Hematopoietic multipotent progenitor cell treated with erythropoietin and hydrocortisone succinate and interleukin-3 and kit ligand, for 6 days (in vitro differentiated cells): ENCODE measurements around the gene SIMC1.
A peak's percentile ranks its signal among the peaks of the same experiment; 100 is the strongest.

ENCODE experiments used
- DNase-seq: peaks from one replicate; pipeline ENCODE4 v3.0.0-alpha.2; 2015

The SIMC1 gene

DNA sequence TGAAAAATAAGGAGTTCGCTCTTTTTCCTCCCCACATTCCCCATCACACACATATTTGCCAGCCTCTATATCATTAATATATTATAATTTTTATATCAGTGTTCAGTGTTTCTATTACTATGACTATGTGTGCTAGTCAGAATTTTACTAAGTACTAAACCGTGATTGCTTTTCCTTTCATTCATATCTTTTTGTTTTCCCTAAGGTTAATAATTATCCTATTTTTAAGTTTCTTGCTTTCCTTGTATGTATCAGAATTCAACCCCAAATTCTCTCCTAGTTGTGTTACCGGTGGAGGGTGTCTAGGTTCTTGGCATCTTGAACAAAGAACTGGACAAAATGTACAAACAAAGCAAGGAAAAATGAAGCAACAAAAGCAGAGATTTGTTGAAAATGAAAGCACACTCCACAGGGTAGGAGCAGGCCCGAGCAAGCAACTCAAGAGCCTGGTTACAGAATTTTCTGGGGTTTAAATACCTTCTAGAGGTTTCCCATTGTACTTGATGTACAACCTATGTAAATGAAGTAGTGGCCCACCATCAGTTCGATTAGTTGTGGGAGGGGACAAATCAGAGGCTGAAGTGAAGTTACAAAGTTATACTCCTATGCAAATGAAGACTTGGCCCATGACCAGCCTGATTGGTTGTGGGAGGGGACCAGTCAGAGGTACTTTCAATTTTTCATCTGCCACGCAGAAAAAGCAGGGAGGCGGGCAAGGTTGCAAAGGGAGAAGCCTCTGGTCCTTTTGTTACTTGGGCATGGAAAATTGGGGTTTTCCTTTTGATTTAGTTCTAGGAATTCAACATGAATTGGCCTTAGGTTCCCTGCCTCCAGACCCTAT, 79.5 kb downstream of the SIMC1 start:
- DNase-seq, result no peak

DNA sequence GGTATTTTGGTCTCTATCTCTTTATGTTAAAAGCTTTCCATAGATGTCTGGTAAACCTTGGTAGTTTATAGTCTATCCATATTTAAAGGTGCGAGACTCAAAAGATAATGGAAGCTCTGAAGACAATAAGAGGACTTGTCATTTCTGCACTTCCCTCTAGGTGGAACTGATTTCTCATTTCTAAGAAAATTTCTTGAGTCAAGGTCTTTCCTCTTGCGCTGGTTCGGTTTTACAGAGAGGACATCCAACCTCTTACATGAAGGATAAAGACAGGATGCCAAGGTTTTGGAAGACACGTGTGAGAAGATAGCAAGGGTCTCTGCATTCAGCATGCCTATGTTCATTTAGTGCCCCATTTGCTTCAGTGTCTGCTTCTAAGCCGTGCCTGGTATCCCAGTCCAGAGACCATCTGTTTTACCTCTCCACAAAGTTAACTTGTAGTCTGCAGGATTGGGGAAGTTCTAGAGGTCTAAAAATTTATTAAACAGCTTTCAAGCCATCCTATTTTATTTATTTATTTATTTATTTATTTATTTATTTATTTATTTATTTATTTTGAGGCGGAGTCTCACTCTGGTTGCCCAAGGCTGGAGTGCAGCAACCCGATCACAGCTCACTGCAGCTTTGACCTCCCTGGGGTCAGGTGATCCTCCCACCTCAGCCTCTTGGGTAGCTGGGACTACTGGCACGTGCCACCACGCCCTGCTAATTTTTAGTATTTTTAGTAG, 81.8 kb downstream of the SIMC1 start:
- DNase-seq, result peak; percentile 25

DNA sequence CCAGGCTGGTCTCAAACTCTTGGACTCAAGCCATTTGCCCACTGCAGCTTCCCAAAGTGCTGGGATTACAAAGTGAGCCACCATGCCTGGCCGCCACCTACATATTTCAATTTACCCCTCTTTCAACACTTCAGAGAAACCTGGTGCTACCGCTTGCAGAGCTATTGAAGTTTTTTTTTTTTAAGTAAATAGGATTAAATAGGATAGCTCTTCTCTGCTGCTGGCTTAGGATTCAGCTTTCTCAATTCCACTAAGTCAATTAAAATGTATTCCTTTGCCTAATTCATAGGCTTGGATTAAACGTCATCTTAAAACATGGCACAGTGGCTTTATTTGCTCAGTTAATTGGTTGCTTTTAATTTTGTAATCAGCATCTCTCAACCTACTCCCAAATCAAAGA, 82.4 kb downstream of the SIMC1 start:
- no peak for DNase-seq

DNA sequence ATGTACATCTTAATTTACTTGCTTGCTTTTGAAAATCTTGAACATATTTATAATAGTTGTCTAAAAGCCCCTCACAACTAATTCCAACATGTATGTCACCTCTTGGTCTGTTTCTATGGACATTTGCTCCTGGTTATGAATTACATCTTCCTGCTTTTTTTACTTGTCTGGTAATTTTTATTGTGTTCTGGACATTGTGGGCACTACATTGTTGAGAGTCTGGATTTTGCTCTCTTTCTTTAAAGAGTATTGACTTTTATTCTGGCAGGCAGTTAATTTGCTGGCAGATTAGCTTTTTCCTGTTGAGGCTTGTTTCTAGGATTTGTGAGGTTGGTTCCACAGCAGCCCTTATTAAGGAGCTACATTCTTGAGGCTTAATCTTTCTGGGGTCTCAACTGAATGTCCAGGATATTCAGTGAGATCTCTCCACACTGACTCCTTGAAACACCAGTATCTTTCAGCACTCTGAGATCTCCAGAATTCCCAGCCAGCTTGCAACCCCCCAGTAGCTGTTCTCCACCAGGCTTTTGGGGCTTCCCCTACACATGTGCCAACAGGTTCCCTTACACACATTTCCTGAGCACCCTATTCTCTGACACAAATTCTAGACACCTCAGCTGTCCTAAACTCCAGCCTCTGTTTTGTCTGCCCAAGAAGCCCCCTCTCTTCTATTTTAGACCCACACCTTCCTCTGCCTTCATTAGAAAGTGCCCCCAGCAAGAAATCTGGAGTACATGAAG, 96.0 kb downstream of the SIMC1 start:
- no peak for DNase-seq

GRCh38 chr5:176337913-176338312, 99.7 kb downstream of the SIMC1 start:
- no peak for DNase-seq

- no peak for DNase-seq
Observed at GRCh38 chr5:176339304-176339703, 101.1 kb downstream of the SIMC1 start.

GRCh38 chr5:176341325-176342157, 103.3 kb downstream of the SIMC1 start:
- DNase-seq, result peak; percentile 55

DNA sequence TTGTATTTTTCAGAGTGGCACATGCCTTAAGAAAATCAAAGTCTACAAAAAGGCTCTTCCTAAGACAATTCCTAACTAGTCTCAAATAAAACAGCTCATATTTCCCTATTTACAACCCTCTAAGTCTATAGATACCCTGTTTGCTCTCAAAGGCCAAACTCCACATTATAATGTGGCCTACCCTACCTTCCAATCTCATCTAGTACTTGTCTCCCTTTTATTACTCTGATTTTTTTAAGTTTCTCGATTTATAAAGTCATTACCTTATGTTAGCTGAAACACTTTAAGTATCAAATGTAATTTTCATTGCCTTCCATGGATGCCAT, 103.9 kb downstream of the SIMC1 start:
- no peak for DNase-seq

DNA sequence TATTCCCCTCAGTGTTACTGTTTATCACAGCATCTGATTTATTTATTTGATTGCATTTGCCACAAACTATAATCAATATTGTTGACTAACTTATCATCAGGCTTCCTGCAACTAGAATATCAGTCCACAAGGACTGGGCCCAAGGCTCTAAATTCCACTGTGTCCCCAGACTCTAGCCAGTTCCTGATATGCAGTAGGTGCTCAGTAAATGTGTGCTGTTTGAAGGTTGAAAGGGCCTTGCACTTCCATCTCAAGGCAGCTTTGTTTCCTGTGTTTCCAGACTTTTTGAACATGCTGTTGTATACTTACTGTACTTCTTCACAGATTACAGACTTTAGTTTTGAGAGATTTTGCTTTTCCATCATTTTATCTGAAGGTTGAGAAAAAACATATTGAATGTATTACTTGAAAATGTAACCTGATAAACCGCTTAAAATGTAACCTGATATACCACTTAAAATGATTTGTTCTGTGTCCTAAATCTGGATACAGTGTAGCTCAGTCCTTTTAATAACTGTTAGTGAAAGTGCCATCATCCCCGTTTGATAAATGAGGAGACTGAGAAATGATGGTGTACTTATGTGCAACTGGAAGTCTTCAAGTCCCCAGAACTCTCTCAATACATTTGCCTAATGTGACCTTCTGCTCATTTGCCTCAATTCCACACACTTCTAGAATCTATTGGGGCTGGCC, 104.7 kb downstream of the SIMC1 start:
- DNase-seq, result no peak

DNA sequence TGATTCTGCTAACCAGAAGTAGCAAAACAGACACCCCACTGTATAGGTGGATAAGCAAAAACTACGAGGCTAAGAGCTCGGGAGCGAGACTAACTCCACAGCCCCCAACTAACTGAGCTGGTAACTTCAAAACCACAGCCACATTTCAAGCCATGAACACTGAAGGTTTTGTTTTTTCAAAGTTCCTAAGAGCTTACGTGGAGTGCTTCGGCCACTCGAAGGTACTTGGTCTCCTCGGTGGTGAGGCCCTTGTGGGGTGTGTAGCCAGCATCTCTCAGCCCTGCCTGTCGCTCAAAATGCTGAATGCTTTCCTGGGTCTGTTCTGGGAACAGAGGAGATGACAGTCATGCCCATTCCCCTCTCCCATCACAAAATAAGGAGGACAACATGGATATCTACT, 112.2 kb downstream of the SIMC1 start:
- no peak for DNase-seq

GRCh38 chr5:176352116-176352878, 114.1 kb downstream of the SIMC1 start:
- DNase-seq, result no peak

DNA sequence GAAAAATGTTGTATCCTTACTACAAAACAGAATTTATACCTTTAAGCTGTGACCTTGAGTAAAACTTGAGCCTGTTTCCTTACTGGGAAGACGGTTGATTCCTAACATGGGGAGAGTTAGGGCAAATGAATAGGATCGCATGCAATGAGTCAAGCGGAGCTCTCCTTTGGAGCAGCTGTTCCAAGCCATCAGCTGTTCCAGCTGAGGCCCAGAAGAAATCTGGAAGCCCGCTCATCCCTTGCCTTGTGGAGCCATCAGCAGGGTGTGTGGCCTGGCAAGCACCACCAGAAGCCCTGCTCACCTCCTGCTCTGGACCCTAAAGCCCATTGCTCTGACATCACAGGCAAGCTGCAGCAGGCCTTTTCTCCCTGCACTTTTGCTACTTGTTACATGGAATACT, 115.3 kb downstream of the SIMC1 start:
- DNase-seq, result no peak

- DNase-seq, result no peak
Observed at GRCh38 chr5:176355400-176356178, 117.4 kb downstream of the SIMC1 start.

DNA sequence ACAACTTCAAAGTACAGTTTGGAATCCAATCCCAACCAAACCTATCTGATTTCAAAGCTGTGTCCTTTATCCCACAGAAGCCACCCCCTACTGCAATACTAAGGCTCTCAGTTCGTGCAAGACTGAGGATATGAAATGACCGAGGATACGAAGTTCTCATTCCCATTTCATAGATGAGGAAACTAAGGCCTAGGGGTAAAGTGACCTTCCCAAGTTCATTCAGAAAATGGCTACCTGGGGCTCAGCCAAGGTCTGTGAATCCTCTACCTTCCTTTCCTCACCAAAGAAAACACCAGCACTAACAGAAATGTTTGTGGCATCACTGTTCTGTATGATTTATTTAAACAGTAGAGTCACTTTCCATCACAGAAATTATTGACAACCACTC, 117.9 kb downstream of the SIMC1 start:
- no peak for DNase-seq

GRCh38 chr5:176359658-176360057, 121.4 kb downstream of the SIMC1 start:
- DNase-seq, result no peak

DNA sequence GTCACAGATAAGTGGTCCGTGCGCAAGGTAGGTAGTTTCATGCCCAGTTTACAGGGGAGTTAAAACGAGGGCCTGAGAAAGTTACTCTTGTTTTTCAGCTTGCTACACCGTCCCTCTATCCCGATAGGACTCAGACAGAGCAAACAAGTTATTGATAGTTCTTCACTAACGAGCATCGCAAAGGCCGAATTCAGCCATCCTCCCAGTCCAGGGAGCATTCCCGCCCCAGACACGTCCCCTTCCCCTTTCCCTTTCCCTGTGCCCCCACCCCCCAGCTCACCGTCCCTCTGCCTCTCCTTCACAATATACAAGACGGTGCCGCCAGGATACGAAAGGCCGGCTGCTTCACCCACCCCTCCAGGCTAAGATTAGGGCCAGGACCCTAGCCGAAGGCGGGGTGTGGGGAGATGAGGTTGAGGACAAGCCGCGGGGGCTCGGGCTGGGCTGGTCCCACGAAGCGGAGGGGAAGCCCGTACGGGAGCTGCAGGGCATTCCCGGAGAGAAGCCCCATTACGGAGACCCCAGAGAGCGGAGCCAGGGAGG, 122.7 kb downstream of the SIMC1 start:
- peak; percentile 38 for DNase-seq

GRCh38 chr5:176361437-176362232, 123.4 kb downstream of the SIMC1 start, which contains the start of gene KIAA1191:
TSS of gene KIAA1191 (minus strand) at chr5:176361764. CDS start at chr5:176359508, 2,256 bp downstream.
- DNase-seq, result peak; percentile 94

DNA sequence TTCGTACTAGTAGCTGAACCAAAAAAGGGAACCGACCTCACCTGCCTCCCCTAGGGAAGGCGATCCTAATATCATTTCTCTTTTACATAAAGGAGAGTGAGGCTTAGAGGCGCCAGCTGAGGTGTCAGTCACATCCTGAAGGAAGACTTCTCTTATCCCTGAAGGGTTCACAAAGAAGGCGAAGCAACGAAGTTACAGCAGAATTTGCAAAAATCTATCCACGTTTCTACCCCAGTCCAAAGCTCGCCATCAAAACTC, 123.9 kb downstream of the SIMC1 start:
- no peak for DNase-seq

DNA sequence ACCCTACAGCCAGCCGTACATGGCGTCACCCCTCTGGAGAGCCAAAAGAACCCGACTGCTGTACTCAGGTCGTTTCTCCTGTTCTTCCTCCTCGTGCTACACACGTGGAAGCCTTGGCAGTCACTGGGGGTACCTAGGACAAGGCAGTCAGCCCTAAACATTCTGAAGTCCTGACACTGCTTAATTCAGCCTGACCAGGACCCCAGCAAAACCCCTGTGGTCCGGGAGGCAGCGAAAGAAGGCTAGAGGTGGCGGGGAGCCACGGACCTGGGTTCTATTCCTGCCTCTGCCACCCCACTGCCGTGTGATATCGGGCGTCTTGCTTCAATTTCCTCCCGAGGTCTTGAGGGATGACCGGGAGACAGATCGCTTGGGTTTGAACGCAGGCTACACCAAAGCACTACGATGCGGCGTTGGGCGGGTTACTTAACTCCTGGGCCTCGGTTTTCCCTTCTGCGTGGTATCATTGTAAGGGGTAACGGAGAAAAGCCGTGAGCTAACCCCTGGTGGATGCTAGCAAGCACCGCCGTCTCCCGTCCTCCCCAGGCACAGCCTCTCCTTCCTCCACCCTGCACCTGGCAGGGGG, 126.6 kb downstream of the SIMC1 start:
- peak; percentile 38 for DNase-seq
